NCI-H146 treated with DMSO at 0.1 percent for 48 hours (cell line): ENCODE data around the gene FTO.
A peak's percentile ranks its signal among the peaks of the same experiment; 100 is the strongest.

ENCODE experiments used
- DNase-seq: peaks from one replicate; lab custom pipeline; 2025; ENCODE audit not compliant: unreplicated experiment; lab: John Stamatoyannopoulos, UW

Gene FTO

DNA sequence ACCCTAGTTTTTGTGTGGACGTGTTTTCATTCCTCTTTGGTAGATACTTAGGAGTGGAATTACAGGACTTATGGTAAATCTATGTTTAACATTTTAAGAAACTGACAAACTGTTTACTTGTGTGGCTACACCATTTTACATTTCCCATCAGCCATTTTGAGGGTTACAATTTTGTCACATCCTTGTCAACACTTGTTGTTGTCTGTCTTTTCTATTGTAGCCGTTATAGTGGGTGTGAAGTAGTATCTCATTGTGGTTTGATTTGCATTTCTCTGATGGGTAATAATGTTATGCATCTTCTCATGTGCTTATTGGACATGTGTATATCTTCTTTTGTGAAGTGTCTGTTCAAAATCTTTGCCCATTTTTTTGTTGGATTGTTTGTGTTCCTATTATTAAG, 4.5 kb downstream of the FTO start:
- no peak for DNase-seq

- DNase-seq = no peak
Observed at GRCh38 chr16:53711390-53711789, 7.4 kb downstream of the FTO start.

DNA sequence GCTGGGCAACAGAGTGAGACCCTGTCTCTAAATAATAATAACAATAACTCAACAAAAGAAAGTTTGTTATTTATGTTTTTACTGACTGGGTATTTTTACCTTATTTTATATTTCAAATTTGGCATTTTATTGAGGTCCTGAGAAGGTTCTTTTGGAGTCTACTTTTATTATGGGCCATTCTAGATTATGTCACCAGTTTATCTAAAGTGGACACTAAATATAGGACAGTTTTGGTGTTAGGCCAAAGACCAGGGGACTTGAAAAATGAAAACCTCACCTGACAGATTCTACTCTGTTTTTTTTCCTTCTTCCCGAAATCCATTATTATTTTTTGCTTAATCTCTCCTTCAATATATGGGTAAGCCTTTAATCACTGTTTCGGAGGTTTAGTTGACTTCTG, 8.1 kb downstream of the FTO start:
- no peak for DNase-seq

DNA sequence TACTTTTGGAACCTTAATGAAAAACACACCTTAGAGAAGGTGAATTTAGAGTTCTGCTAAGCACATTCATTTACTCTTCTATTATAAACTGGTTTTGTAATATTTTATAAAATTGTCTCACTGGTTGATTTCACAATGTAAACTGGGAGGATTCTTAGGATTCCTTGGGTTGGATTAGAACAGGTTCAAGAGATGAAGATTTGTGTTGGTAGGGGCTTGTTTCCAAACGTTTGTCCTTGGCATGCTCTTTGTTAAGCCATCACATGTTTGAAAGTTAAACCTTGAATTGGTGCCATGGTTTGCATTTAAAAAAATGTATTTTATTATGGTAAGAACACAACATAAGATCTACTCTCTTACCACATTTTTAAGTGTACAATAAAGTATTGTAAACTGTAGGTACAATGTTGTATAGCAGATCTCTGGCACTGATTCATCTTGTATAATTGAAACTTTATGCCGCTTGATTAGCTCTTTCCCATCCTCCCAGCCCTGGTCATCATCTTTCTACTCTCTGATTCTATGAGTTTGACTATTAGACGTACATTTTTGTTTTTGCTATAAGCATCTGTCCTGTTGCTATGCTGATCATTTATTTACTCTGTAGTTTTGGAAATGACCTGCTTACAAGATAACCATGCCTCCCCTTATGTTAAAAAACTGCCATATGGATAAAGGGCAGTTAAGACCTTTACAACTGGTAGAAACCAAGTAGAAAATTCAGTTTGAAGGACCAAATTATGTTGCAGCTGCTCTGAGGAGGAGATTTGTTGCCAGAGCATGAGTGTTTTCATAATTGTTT, 9.6 kb downstream of the FTO start:
- DNase-seq = no peak

- peak; percentile 83 for DNase-seq
Observed at GRCh38 chr16:53714205-53715022, 10.5 kb downstream of the FTO start.

DNA sequence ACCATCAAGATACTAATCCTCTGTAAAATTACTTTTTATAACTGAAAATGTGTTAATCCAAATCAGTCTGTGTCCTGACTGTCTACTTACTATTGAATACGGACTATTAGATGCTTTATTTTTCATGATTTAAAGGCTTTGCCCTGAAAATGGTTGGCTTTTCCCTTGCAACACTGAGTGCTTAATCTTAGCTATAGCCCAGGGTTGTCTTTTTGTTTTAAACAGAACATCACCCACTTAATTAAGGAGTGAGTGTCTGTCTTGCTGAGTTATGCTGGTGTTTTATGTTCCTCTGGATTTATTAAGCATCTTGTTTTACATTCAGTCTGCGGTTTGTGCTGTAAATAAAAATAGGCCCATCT, 11.0 kb downstream of the FTO start:
- DNase-seq = no peak

DNA sequence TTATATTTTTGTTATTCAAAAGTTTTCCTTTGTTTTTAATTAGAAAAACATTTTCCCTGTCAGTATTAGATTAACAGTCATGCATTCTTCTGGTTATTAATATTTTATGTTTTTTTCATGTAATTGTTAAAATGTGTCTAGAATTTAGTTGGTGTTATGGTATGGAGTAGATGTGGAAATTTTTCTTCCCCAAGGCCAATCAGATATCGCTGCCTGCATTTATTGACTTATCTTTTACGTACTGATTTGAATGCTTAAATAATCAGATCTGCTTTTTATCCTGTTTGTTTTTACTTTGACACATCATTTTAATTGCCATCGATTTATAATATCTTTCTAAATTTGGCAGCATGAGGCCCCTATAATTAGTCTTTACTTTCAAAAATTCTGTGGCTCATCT, 13.6 kb downstream of the FTO start:
- no peak for DNase-seq

- no peak for DNase-seq
Observed at GRCh38 chr16:53721017-53721416, 17.1 kb downstream of the FTO start.

DNA sequence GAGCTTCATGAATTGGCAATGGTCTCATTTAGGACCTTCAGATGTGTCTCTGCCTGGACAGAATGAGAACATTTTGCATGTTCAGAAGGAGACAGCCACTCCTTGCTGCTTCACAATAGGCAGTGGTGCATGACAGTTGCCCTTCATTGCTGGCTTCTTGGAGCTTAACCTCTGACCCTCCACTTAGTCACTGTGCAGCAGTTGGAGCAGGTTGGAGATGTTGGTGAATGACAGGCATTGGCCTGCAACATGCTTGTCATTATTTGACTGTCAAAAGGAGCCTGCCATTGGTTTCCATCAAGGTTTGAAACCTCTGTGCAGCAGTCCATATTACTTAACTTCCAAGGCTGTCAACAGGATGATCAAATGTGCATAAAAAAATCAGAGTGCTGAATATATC, 22.7 kb downstream of the FTO start:
- no peak for DNase-seq

GRCh38 chr16:53730693-53731092, 26.7 kb downstream of the FTO start:
- DNase-seq = no peak

DNA sequence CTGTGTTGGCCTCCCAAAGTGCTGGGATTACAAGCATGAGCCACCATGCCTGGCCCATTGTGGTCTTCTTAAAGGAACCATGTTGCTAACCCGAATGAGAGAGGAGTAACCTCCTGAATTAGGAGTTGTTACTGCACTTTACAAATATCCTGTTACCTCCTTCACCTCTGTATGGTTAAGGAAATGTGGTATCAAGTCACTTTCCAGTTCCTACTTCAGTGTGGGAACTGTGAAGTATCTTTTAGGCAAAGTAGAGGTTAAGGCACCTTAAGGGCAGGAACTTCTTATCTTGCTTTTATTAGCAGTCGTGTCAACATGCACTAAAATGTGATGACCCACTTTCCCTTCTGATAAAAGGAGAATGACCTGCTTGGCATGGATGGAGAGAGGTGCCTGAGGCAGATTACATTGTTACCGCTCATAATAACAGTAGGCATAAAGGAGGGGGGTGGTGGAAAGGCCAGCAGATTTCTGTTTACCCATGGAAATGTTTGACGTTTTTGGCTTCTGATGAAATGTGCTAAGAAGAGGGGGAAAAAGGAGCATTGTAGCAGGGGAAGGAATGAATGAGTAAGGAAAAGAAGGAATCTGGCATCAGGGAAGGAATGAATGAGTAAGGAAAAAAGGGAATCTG, 28.5 kb downstream of the FTO start:
- DNase-seq = peak; percentile 81

GRCh38 chr16:53734908-53735307, 31.0 kb downstream of the FTO start:
- no peak for DNase-seq

GRCh38 chr16:53736297-53736696, 32.3 kb downstream of the FTO start:
- DNase-seq = no peak

- DNase-seq = no peak
Observed at GRCh38 chr16:53737552-53737951, 33.6 kb downstream of the FTO start.

DNA sequence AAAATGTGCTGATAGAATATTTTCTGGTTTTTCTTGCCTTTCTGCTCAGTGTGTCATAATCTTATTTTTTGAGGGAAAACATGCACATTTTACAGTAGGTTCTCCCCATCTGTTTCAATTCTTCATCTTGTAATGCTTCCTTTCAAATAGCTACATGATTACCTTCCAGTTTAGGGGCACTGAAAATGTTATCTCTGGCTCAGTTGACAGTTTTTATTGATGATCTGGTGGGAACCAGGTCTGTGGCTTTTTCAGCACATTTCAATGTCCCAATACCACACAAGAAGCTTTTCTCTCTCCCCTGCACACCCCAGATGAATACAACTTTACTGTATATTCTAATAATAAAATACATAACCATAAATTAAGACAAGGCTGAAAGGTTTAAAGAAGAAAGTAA, 36.5 kb downstream of the FTO start:
- no peak for DNase-seq

DNA sequence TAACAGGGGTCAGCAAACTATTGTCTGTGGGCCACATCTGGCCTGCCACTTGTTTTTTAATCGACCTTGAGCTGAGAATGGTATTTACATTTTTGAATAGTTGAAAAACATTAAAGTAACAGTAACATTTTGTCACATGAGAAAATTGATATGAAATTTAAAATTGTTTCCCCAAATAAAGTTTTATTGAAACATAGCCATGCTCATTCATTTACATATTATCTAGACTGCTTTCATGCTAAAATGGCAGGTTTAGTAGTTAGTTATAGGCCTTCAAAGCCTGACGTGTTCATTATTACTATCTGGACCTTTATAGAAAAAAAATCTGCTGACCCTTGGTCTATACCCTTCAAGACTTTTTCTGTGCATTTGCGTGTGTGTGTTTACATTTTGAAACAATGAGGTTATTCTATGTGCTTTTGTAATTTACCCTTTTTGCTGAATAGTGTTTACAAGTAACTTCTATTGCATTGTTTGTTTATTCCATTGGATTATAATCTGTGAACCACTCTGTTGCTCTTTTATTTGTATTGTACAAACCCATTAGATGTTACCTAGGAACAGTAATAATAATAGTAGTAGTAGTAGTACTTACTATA, 37.1 kb downstream of the FTO start:
- DNase-seq = no peak

DNA sequence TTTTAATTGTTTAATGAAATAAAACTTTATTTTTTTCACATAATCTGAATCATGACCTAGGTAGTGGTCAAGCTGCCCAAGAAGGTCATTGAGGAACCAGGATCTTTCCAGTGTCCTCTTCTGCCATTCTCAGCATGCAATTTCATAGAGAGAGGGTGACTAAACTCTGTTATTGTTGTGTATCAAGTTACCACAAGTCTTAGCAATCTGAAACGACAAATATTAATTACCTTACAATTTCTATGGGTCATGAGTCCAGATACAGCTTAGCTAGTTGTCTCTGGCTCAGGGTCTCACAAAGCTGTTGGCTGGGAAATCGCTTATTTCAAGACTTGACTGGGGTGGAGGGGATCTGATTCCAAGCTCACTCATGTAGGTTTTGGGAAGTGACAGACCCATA, 37.6 kb downstream of the FTO start:
- no peak for DNase-seq

DNA sequence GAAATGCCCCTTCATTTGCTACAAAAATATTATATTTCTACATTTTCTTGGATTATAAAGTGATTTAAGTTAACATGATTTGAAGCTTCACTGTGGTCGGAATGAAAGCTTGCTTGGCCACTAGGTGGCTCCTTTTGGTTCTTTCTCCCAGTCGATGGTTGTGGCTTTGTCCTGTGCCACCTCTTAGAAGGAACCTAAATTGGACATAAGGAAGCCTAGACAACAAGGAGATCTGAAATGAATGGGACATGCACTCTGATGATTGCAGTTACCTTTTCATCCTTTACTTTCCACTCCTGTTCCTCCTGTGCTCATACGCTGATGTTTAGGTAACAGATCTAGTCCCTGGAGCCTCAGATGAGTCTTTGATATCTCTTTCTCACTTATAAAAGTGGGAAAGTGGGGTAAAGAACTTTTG, 39.2 kb downstream of the FTO start:
- DNase-seq = no peak

DNA sequence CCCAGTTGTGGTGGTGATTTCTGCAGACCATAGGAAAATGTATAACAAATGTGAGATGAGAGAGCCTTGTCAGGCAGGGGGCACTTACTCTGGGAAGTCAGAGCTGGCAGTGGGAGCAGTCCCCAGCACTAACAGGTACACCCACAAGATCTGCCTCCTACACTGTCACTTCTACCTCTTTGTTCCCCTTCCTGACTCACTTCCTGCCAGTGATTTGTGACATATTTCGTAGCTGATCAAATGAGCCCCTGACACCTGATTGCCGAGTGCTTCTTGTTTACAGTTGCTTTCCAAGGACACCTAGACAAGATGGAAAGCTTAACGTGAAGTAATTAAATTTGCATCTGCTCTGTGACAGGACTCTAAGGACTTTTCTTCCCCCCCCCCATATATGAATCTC, 40.5 kb downstream of the FTO start:
- DNase-seq = no peak

- DNase-seq = no peak
Observed at GRCh38 chr16:53745086-53745485, 41.1 kb downstream of the FTO start.

- DNase-seq = no peak
Observed at GRCh38 chr16:53745753-53746266, 41.9 kb downstream of the FTO start.
